Measurements from ENCODE around the gene FMNL2. TPM values are rescaled to one million over a fixed set of nuclear protein-coding genes. Genes with fewer than 3 reads are reported as not detected.

The FMNL2 gene
- total RNA-seq, 1 experiment from 2014 or later = 33.6 TPM

GRCh38 chr2:152598975-152599759, 264.2 kb downstream of the FMNL2 start:
- DNase-seq (ENCODE audit: low read depth, low spot score) = no peak
- Histone ChIP-seq H3K27me3 (ENCODE audit: control insufficient read depth, insufficient read depth, low read length) (no peaks in the 10 kb centered on the region), H3K36me3 (ENCODE audit: control insufficient read depth, insufficient read depth, low read length) (no peaks in the 10 kb centered on the region), H3K9me3 (ENCODE audit: control insufficient read depth, insufficient read depth, low read depth, low read length) (no peaks in the 10 kb centered on the region), H3K4me1 (ENCODE audit: control insufficient read depth, insufficient read depth, low read length) (no peaks in the 10 kb centered on the region), H3K27ac (ENCODE audit: low read length) (no peak overlapping the region), H3K4me3 (ENCODE audit: low read depth in 2 of 2, low read length in 2 of 2) (no peak overlapping the region)
- no TSS peak for BruUV-seq (replicated peaks)
- intact Hi-C loops (cut with micrococcal nuclease; ENCODE audit: unreplicated experiment) = no loop called here
- ChIA-PET POLR2A (no interaction called here), CTCF (no interaction called here)
- in situ Hi-C loops (cut with HindIII; ENCODE audit: low pct_unique_long_range_greater_than_20kb, low sequenced_read_pairs) = no loop called here
- no peak for TF ChIP-seq POLR2AphosphoS5 (IDR thresholded peaks at IDR 0.05; ENCODE audit: low read depth, low read length)
- TF ChIP-seq CTCF (IDR thresholded peaks at IDR 0.05) = no peak
- no peak for TF ChIP-seq TCF7L2 (IDR thresholded peaks at IDR 0.05; ENCODE audit: low read depth, low read length)
- no peak for ATAC-seq

- ATAC-seq (no peak), DNase-seq (ENCODE audit: low read depth, low spot score) (no peak)
- ChIA-PET POLR2A (no interaction called here), CTCF (no interaction called here)
- Histone ChIP-seq H3K27me3 (ENCODE audit: control insufficient read depth, insufficient read depth, low read length) (no peaks in the 10 kb centered on the region), H3K4me3 (ENCODE audit: low read depth in 2 of 2, low read length in 2 of 2) (no peak overlapping the region), H3K27ac (ENCODE audit: low read length) (no peak overlapping the region), H3K36me3 (ENCODE audit: control insufficient read depth, insufficient read depth, low read length) (no peaks in the 10 kb centered on the region), H3K4me1 (ENCODE audit: control insufficient read depth, insufficient read depth, low read length) (no peaks in the 10 kb centered on the region), H3K9me3 (ENCODE audit: control insufficient read depth, insufficient read depth, low read depth, low read length) (no peaks in the 10 kb centered on the region)
- TF ChIP-seq TCF7L2 (IDR thresholded peaks at IDR 0.05; ENCODE audit: low read depth, low read length) (no peak), CTCF (IDR thresholded peaks at IDR 0.05) (no peak), REST (IDR thresholded peaks at IDR 0.05; ENCODE audit: insufficient read depth in 1 of 2, low read depth in 2 of 2, low read length in 1 of 2) (no peak), POLR2AphosphoS5 (IDR thresholded peaks at IDR 0.05; ENCODE audit: low read depth, low read length) (no peak), SIN3A (IDR thresholded peaks at IDR 0.05; ENCODE audit: borderline replicate concordance, insufficient read depth, low read depth, low read length) (no peak)
- BruUV-seq (replicated peaks) = no TSS peak
- intact Hi-C loops (cut with micrococcal nuclease; ENCODE audit: unreplicated experiment) = no loop called here
- in situ Hi-C loops (cut with HindIII; ENCODE audit: low pct_unique_long_range_greater_than_20kb, low sequenced_read_pairs) = no loop called here
Observed at GRCh38 chr2:152600051-152600657, 265.2 kb downstream of the FMNL2 start.

Data from Panc1 (cell line).